ENCODE data around the gene LAMC3. TPM values are rescaled to one million over a fixed set of nuclear protein-coding genes. Genes with fewer than 3 reads are reported as not detected.

LAMC3 gene
- total RNA-seq, 4 donors from 2014 or later: 0.82 to 6.6 (median 3.9) TPM

DNA sequence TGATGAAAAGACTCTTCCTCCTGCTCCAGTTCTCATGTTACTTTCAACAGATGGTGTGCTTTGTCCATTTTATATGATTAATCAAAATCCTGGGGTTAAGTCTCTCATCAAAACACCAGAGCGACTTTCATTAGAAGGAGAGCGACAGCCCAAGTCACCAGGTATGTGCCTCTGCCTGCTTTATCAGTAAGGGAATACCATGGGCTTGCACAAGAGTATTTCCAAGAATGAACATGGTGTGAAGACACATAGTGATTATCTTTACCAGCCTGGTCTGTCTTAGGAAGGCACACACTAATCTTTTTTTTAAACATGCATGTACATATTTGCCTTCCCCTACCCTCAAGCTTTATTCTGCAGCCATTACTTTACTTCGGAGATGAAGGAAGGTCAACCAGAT, 131.6 kb downstream of the LAMC3 start:
- Histone ChIP-seq H3K4me1 (no peaks in the 10 kb centered on the region), H3K27ac (no peak overlapping the region), H3K4me3 (no peak overlapping the region), H3K36me3 (peaks cover 0 to 87% (median 43%) of the 10 kb centered on the region in 4 donors), H3K27me3 (no peaks in the 10 kb centered on the region), H3K9me3 (no peaks in the 10 kb centered on the region)
- in situ Hi-C loops (cut with MboI; ENCODE audit: low pct_ligation_motif_present in 1 of 4, low pct_unique_long_range_greater_than_20kb in 1 of 4, low sequenced_read_pairs in 3 of 4): no loop called here
- DNase-seq: no peak
- TF ChIP-seq, protein P1, sequence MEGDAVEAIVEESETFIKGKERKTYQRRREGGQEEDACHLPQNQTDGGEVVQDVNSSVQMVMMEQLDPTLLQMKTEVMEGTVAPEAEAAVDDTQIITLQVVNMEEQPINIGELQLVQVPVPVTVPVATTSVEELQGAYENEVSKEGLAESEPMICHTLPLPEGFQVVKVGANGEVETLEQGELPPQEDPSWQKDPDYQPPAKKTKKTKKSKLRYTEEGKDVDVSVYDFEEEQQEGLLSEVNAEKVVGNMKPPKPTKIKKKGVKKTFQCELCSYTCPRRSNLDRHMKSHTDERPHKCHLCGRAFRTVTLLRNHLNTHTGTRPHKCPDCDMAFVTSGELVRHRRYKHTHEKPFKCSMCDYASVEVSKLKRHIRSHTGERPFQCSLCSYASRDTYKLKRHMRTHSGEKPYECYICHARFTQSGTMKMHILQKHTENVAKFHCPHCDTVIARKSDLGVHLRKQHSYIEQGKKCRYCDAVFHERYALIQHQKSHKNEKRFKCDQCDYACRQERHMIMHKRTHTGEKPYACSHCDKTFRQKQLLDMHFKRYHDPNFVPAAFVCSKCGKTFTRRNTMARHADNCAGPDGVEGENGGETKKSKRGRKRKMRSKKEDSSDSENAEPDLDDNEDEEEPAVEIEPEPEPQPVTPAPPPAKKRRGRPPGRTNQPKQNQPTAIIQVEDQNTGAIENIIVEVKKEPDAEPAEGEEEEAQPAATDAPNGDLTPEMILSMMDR (IDR thresholded peaks at IDR 0.05): no peak
- no peak for TF ChIP-seq POLR2AphosphoS5 (IDR thresholded peaks at IDR 0.05)
- TF ChIP-seq EP300 (IDR thresholded peaks at IDR 0.05; ENCODE audit: low read depth): no peak
- TF ChIP-seq POLR2A (IDR thresholded peaks at IDR 0.05): no peak
- intact Hi-C loops (cut with DNase I; ENCODE audit: low total_unique reads): no loop called here
- WGBS, 2 donors (ENCODE audit: low coverage in 1 of 2): 94 to 97% methylated on average over 3 of the region's 3 CpGs

DNA sequence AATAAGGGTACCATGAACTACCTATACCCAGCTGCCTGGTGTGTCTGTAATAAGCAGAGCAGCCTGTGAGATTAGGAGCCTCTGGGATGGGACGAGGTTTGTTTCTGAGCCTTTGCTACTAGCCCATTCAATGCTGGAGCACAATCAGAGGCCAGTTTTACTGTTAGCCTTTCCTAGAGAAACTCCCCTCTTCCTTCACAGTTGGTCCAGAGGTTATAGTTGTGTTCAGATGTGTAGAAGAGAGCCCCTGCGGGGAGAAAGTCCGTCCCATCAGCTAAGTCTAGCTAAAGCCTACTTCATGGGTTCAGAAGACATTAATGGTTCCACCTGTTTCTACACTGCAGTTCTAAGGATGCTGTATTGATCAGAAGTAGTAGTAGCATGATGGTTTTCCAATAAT, 133.2 kb downstream of the LAMC3 start:
- no peak overlapping the region for H3K27ac ChIP-seq
- WGBS, 2 donors (ENCODE audit: low coverage in 1 of 2): 92% methylated on average over 3 of the region's 3 CpGs; no CpG with 5 or more reads in 1 of the 2 donors
- in situ Hi-C loops (cut with MboI; ENCODE audit: low pct_ligation_motif_present in 1 of 4, low pct_unique_long_range_greater_than_20kb in 1 of 4, low sequenced_read_pairs in 3 of 4): no loop called here

More for the DNA sequence above, 133.2 kb downstream of the LAMC3 start:
- DNase-seq: no peak
- Histone ChIP-seq H3K9me3 (no peaks in the 10 kb centered on the region), H3K4me3 (no peak overlapping the region), H3K4me1 (no peaks in the 10 kb centered on the region), H3K36me3 (peaks cover 0 to 88% (median 43%) of the 10 kb centered on the region in 4 donors), H3K27me3 (no peaks in the 10 kb centered on the region)
- intact Hi-C loops (cut with DNase I; ENCODE audit: low total_unique reads): no loop called here
- TF ChIP-seq POLR2AphosphoS5 (IDR thresholded peaks at IDR 0.05) (no peak), EP300 (IDR thresholded peaks at IDR 0.05; ENCODE audit: low read depth) (no peak), POLR2A (IDR thresholded peaks at IDR 0.05) (no peak)
- TF ChIP-seq, protein P1 (IDR thresholded peaks at IDR 0.05): no peak

Small RNAs within 50 kb of the gene (small RNA-seq; reads per million reads assigned to genes)
- gene RF00322 (0 reads per million in 4 donors), gene RNU6-881P (0 reads per million in 4 donors)

Other genes starting within 250 kb of the LAMC3 start
- 10 to 100 TPM; 66.9 to 97.1 (median 81.8) TPM for gene ABL1, start 173.9 kb upstream of the LAMC3 start, total RNA-seq
- gene QRFP, start 112.4 kb upstream of the LAMC3 start, total RNA-seq: not detected
- gene FIBCD1, start 69.9 kb upstream of the LAMC3 start, total RNA-seq: 10 to 100 TPM in 1 of 4 donors, 1 to 10 TPM in 2, not detected in 1; 1.6 to 54.7 (median 3.3) TPM
- gene AIF1L, start 87.4 kb downstream of the LAMC3 start, total RNA-seq: 1 to 10 TPM in 3 of 4 donors, under 1 TPM in 1; 0.75 to 4.4 (median 1.7) TPM
- gene NUP214, start 116.4 kb downstream of the LAMC3 start, total RNA-seq: 100 to 1,000 TPM in 2 of 4 donors, 10 to 100 TPM in 2; 48.3 to 152 (median 85.9) TPM